IPS-NIHi7 (cell line): ENCODE measurements around the gene TRIM24.

Experiments
- DNase-seq: peaks from one replicate; pipeline ENCODE4 v3.0.0; 2012; ENCODE audit warnings: mixed read lengths; ENCODE audit errors: extremely low spot score

Gene TRIM24

GRCh38 chr7:138579136-138579535, 119.1 kb downstream of the TRIM24 start:
- no peak for DNase-seq

DNA sequence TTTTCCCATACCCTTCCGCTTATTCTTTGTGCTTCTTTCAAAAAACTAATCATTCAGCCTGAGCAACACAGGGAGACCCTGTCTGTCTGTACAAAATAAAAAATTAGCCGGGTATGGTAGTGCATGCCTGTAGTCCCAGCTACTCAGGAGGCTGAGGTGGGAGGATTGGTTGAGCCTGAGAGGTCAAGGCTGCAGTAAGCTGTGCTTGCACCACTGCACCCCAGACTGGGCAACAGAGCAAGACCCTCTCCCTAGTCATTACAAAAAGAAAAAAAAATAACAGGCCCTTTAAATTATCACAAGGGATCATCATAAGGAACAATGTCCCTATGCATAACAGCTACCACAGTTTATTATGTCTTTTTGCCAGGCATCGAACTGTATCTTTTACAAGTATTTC, 119.6 kb downstream of the TRIM24 start:
- DNase-seq, result no peak

- no peak for DNase-seq
Measured at GRCh38 chr7:138581065-138581464, 121.0 kb downstream of the TRIM24 start.

- DNase-seq, result no peak
Measured at GRCh38 chr7:138584283-138584682, 124.2 kb downstream of the TRIM24 start.

- DNase-seq, result no peak
Measured at GRCh38 chr7:138584696-138585095, 124.6 kb downstream of the TRIM24 start.

- DNase-seq, result no peak
Measured at GRCh38 chr7:138585283-138585993, 125.4 kb downstream of the TRIM24 start.

GRCh38 chr7:138587485-138587884, 127.4 kb downstream of the TRIM24 start:
- DNase-seq, result no peak

DNA sequence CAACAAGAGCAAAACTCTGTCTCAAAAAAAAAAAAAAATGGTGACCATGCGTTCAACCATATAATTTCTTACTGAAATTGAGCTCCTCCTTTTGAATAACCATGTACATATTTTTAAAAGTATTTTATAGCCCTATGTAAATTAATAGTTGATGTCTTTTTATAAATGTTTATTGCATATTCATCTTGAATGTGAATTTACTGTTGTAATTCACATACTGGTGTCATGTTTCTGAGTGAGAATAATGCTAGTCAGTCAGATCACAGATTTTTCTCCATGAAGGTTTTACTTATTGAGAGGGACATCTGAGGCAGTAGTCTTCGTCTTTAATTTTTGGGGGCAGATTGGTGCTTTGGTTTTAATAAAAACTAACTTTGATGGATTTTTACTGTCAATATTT, 128.9 kb downstream of the TRIM24 start:
- no peak for DNase-seq

DNA sequence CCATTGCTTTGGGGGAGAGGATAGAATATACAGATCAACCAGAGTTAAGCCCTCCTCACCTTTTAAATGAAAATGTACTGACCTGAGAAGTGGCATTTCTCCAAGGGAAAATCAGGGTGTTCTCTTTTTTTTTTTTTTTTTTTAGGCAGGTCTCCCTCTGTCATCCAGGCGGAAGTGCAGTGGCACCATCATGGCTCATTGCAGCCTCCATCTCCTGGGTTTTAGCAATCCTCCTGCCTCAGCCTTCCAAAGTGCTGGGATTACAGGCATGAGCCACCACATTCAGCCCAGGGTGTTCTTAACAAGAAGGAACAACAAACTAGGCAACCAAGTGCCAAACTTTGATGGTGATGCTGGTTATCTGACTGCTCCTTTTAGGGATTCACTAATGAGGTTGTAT, 130.1 kb downstream of the TRIM24 start:
- no peak for DNase-seq

DNA sequence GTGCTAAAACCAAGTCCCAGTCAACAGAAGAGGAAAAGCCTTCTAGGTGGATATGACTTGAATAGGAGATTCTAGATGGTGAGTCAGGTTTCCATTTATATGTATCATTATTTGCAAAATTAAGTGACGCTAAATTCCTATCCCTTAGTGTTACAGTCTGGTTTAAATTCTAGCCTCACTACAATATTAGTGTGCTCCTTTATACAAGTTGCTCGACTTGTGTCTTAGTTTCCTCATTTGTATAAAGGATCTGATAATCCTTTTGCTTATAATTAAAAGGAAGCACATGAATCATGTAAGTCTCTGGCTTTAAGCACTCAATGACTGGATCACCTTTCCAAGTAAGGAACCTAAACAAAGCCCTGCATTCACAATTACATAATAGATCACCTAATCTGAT, 135.4 kb downstream of the TRIM24 start:
- DNase-seq, result no peak

DNA sequence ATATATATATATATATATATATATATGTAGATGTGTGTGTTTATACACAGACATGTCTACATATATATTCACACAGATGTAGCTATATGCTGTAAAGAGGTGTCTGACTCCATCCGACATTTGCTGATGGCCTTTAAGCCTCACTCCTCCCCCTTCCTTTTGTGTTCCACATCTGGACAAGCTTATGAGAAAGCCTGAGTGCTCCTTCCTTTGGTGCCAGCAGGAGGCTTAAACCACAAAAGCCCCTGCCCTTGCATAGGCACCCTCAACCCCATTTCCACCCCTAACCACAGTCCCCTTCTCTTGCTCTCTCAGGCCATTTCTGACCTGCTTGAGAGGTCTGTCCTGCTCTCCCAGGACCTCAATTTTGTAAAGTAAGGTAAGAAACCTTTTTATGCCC, 142.4 kb downstream of the TRIM24 start:
- no peak for DNase-seq

GRCh38 chr7:138603549-138604318, 143.7 kb downstream of the TRIM24 start:
- no peak for DNase-seq

DNA sequence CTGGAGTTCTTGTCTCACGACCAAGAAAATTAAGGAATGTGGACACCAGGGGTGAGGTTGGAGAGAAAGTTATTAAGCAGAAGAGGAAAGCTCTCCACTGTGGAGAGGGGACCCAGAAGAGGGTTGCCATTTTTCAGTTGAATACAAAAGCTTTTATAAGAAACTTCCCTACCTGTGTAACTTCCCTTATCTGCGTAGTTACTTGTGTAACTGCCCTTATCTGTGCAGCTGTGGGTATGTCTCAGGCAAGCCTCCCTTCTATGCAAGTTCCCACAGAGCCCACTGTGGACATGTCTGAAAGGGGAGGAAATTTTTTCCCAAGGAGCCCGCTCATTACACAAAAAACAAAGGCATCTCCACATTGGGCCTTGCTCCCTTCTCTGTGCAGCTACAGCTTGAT, 146.2 kb downstream of the TRIM24 start:
- DNase-seq, result no peak

- DNase-seq, result no peak
Measured at GRCh38 chr7:138607216-138608126, 147.4 kb downstream of the TRIM24 start.

DNA sequence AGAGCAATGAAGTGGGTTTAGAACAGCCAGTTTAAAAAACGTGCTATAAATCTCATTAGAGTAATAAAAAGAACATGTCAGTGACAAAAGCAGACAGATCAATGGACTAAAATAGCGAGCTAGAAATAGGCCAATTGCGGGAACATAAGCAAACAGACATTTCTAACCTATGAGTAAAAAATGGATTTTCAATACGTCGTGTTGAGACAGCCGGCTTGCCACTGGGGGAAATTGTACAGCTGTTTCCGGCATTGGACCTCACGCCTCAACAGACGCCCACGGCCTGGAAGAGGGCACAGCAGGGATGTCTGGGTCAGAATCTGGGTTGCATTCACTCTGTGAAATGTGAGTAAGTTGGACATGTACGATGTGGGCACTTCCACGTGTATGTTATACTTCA, 148.2 kb downstream of the TRIM24 start:
- DNase-seq, result no peak

DNA sequence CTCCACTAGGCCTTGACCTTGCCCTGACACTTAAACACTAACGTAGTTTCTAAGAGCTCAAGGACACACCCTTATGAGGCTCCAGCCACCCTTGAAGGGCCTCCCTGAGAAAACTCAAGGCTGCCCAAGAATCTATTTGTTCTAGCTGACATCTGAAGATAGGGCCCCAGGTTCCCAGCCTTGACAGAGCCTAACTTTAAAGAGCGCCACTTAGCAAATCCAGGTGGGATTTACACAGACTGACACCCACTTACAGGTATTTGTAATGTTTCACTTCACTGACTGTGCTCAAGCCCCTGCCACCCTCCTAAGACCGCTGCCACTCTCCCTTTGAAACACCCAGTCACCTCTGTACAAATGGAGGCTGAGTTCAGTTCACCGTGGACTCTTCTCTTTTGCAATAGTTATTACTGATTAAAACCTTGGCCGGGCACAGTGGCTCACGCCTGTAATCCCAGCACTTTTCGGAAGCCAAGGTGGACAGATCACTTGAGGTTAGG, 150.7 kb downstream of the TRIM24 start:
- no peak for DNase-seq

DNA sequence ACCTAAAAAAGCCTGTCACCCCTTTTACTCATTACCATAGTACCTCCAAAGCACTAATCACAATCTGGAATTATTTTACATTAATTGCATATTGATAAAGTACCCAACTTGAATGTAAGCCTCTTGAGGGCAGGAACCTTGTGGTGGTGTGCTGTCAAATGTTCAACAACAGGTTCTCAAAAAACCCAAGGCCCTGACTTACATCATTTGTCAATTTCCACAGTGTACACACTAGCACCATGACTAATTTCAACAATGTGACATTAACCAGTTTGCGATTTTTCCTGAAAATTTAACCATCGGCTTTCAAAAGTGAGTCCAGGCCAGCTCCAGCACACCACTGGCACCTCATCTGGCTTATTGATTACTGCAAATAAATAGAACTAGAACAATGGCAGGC, 153.6 kb downstream of the TRIM24 start:
- DNase-seq, result no peak

DNA sequence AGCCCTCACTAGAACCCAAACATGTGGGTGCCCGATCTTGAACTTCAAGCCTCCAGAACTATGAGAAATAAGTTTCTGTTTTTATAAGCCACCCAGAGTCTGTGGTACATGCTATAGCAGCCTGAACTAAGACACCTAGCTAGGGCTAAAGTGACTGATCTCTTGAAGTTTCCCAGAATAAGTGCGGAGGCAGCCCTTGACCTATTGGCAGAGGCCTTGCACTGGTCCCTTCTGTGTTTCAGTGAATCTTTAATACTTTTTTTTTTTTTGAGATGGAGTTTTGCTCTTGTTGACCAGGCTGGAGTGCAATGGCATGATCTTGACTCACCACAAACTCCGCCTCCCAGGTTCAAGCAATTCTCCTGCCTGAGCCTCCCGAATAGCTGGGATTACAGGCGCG, 156.0 kb downstream of the TRIM24 start:
- DNase-seq, result no peak

GRCh38 chr7:138618506-138618905, 158.4 kb downstream of the TRIM24 start:
- DNase-seq, result no peak

DNA sequence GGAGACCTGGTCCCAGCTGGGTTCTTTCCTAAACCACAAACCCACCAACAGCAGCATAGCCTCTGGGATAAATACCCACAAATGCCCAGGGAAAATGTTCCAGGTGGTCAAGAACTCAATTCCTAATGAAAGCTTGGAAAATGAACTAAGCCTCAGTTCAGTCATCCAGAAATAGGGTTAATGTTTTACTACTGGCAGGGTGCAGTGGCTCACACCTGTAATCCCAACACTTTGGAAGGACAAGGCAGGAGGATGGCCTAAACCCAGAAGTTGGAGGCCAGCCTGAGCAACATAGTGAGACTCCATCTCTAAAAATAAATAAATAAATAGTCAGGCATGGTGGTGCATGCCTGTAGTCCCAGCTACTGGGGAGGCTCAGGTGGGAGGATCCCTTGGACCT, 158.9 kb downstream of the TRIM24 start:
- DNase-seq, result no peak

- no peak for DNase-seq
Measured at GRCh38 chr7:138622841-138623240, 162.8 kb downstream of the TRIM24 start.
